Esophagus mucosa (tissue), 1 donor: ENCODE data around the gene TAGLN2. TPM values are rescaled to one million over a fixed set of nuclear protein-coding genes. Genes with fewer than 3 reads are reported as not detected.

Experiments
- ATAC-seq: fragments of 200-7000 bp; cut with Tn5 transposase; one replicate; pipeline ENCODE4 v1.9.1; 2020
- total RNA-seq: library from RNA; stranded (reverse); gene quantifications from one replicate; pipeline ENCODE4 v1.2.4, GENCODE V29; 2023
- donor health status: DM: yes; HTN: yes; CAD: no.

The TAGLN2 gene
- total RNA-seq, 1 donor from 2014 or later: 406 TPM

GRCh38 chr1:159869607-159870006 is 55.7 kb downstream of the TAGLN2 start:
- ATAC-seq: no peak

- ATAC-seq: peak; percentile 72
Observed at GRCh38 chr1:159869173-159869572, 56.1 kb downstream of the TAGLN2 start.

GRCh38 chr1:159868766-159869165 is 56.5 kb downstream of the TAGLN2 start:
- no peak for ATAC-seq

Other genes starting within 250 kb of the TAGLN2 start
- gene CRP, start 210.9 kb downstream of the TAGLN2 start, total RNA-seq: not detected
- 62.4 TPM for gene DUSP23, start 144.5 kb downstream of the TAGLN2 start, total RNA-seq
- gene FCRL6, start 123.1 kb downstream of the TAGLN2 start, total RNA-seq: not detected
- 0.80 TPM for gene SLAMF8, start 98.6 kb downstream of the TAGLN2 start, total RNA-seq
- 1.2 TPM for gene VSIG8, start 62.9 kb downstream of the TAGLN2 start, total RNA-seq
- 1.5 TPM for gene CFAP45, start 25.3 kb downstream of the TAGLN2 start, total RNA-seq
- gene IGSF9, start 20.1 kb upstream of the TAGLN2 start, total RNA-seq: 13.0 TPM
- 0.28 TPM for gene SLAMF9, start 28.7 kb upstream of the TAGLN2 start, total RNA-seq
- 3.3 TPM for gene PIGM, start 106.5 kb upstream of the TAGLN2 start, total RNA-seq
- gene KCNJ10, start 144.7 kb upstream of the TAGLN2 start, total RNA-seq: not detected
- not detected for gene KCNJ9, start 156.0 kb upstream of the TAGLN2 start, total RNA-seq
- gene IGSF8, start 173.1 kb upstream of the TAGLN2 start, total RNA-seq: 13.7 TPM
- gene ATP1A2, start 190.3 kb upstream of the TAGLN2 start, total RNA-seq: 0.80 TPM
- not detected for gene ATP1A4, start 226.1 kb upstream of the TAGLN2 start, total RNA-seq